HK-2 (cell line): ENCODE results near the gene UROS.

Experiments used
- DNase-seq: peaks from one replicate; pipeline ENCODE4 v3.0.0-alpha.2; 2018; ENCODE audit not compliant: unreplicated experiment

The UROS gene

DNA sequence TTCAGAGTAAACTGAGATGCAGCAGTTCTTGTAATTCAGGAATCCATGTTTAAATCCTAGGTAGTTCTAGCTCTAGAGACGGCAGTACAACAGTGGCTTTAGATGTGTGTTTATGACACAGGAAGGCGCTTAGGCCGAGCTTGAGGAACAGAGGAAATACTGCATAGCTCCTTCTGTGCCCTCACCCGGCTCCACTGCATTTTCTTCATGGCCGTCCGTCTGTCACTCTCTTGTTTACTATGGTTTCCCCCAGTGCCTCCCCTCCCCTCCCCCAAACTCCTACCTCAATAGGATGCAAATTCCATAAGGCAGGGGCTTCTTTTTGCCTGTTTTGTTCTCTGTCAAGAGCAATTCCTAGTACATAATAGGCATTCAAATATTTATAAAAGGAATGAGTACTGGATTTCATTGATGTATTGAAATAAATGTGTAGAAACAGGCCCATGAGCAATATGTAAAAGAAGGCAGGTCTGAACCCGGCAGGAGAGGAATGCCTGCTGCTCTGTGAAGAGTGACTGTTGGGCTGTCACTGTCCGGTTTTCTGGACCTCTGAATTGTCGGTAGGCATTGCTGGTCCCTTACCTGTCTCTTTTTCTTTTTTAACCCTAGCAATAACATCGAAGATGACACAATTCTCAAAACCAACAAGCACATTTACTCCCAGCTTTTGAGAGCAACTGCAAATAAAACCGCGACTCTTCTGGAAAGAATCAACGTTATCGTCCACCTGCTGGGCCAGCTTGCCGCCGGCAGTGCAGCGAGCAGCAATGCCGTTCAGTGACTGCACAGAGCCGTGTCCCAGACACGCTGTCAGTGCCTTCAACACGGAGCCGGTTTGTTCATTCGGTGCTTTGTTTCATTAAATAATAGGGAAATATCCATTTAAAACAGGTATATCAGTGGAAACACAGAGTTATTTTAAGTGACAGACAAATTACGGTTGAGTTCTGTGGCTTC is 60.1 kb downstream of the UROS start:
- no peak for DNase-seq

DNA sequence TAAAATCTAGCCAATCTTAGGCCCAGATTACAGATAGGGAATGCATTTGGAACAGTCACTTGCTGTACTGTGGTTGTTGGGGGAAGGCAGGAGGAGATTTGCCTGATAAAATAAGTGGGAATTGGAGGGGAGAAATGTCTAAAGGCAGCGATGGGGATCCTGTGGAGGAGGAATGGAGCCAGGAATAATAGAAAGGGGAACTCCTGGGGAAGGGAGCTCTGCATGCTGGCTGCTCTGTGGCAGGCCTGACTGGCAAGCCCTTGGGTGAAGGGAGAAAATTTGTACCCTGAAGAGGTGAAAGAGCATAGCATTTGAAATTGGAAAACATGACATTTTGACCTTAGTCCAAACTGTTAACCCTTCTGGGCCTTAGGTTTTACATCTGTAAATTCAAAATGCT is 61.1 kb downstream of the UROS start:
- no peak for DNase-seq

DNA sequence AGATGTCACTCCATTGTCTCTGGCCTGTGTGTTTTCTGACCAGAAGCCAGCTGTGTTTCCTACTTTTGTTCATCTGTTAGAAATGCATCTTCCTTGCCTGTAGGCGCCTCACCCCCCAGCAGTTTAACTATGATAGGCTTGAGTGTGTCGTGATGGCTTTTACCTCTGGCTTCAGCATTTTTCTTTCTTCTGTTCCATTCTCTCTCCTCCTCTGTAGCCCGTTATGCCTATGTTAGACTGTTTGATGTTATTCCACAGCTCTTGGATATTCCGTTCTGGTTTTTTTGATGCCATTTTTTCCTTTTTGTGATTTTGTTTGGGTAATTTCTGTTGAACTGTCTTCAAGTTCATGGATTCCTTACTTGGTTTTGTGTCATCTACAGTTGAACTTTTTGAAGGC is 65.3 kb downstream of the UROS start:
- DNase-seq, result no peak

DNA sequence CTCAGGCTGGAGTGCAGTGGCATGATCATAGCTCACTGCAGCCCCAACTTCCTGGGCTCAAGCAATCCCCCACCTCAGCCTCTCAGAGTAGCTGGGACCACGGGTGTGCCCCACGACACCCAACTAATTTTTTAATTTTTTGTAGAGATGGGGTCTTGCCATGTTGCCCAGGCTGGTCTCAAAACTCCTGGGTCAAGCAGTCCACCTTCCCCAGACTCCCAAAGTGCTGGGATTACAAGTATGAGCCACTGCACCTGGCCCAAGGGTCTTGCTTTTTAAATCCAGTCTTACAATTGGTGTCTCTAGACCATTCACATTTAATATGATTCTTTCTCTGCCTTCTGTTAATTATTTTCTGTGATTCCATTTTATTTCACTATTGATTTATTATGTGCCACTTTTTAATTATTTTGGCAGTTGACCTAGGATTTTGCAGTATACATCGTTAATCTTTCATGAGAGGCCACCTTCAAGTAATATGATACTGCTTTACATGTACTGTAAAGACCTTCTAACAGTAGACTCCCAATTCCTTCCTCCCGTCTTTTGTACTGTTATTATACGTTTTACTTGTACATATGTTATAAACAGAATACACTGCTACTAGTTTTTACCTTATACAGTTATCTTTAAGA is 66.1 kb downstream of the UROS start:
- DNase-seq, result no peak

DNA sequence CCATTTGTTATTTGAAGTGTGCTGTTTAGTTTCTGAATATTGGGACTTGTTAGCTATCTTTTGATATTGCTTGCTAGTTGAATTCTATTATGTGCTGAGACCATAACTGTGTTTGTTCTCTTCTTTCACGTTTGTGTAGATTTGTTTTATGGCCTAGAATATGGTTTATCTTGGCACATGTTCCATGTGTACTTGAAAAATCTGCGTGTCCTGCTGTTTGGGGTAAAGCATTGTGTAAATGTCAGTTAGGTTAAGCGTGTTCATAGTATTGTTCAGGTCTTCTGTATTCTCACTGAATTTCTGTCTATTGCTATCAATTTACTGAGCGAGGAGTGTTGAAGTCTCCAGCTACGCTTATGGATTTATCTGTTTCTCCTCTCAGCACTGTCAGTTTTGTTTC is 66.9 kb downstream of the UROS start:
- no peak for DNase-seq

DNA sequence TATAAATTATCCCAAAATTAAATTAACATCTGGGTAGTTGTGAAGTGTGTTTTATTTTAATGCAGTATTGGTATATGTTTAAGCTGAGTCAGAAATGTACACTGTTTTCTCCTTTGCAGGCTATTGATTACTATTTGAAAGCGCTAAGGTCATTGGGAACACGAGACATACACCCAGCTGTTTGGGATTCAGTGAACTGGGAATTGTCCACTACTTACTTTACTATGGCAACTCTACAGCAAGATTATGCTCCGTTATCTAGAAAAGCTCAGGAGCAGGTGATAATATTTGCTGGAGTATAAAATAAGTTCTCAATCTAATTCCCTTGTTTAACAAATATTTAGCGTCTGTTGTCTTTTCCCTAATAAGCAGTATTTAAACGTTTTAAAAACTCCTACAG is 75.6 kb downstream of the UROS start:
- DNase-seq, result no peak

DNA sequence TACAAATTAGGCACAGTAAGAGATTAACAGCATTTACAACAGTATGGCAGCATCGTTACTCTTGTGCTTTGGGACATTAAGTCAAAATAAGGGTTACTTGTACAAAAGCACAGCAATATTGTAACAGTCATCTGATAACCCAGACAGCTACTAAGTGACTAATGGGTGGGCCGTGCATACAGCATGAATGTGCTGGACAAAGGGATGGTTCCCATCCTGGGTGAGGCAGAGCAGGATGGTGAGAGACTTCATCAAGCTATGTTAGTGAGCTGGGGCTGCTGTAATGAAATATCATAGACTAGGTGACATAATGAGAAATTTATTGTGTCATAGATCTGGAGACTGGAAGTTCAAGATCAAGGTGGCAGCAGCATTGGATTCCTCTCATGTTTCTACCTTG is 78.1 kb downstream of the UROS start:
- DNase-seq, result no peak

DNA sequence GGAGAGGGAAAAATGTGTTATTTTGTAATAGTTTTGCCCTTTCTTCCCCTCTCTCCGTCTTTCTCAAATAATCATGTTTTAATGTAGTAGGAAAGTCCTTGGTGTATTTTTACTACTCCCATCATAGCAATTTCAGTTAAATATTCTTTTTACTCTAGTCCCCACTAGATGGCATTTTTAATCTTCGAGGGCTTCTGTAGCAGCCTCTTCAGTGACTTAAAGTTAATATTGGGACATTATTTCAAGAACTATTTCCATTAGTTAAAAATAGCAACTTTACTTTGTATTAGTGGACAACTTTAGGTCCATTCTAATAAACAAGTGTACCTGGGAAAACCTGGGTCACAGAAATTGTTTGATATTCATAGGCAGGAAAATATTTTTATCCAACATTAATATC is 80.6 kb downstream of the UROS start:
- no peak for DNase-seq

DNA sequence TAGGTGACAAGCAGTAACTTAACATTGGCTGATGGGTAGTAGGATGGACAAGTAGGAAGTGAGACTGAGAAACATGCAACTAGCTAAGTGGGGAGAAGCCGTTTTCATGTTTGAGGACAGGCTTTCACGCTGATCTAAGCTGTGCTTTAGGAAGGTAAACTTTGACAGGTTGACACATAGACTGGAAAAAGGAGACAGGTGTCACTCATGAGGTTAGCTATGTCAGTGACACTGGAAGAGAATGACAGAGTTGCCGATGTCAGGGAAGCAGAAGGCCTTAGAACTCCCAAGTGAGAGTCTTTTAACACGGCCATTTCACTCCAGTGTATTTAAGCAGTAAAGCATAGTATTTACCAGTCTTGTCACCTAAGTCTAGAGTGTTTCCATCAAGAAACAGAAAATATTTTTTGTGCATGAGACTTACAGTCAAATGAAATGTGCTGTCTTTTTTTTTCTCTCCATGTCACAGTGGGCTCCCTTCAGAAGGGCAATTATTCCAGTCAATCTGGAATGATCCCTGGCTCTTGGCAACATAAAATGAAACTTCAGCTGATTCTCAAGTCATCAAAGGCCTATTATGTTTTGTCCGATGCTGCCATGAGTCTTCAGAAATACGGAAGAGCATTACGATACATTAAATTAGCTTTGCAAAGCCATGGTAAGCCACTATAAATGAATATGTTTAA is 82.9 kb downstream of the UROS start:
- DNase-seq, result no peak
